ELR (cell line): Measurements from ENCODE around the gene CC2D2A.
A peak's percentile ranks its signal among the peaks of the same experiment; 100 is the strongest.

Source experiments
- DNase-seq: peaks from one replicate; pipeline ENCODE4 v3.0.0-alpha.2; 2015; ENCODE audit warnings: low read depth

The CC2D2A gene

GRCh38 chr4:15469402-15470127, at the start of gene CC2D2A:
TSS of gene CC2D2A (plus strand) at chr4:15469882. CDS start at chr4:15475933, 6,051 bp downstream.
- DNase-seq = peak; percentile 64

- DNase-seq = peak; percentile 25
These were observed 49.0 kb upstream of the CC2D2A start for GRCh38 chr4:15420642-15421041.

- no peak for DNase-seq
These were observed 46.4 kb upstream of the CC2D2A start for GRCh38 chr4:15423285-15423711.

- no peak for DNase-seq
These were observed 44.2 kb upstream of the CC2D2A start for GRCh38 chr4:15425520-15425919.

- no peak for DNase-seq
These were observed 42.5 kb upstream of the CC2D2A start for GRCh38 chr4:15427161-15427560.

- no peak for DNase-seq
These were observed 42.0 kb upstream of the CC2D2A start, which contains the start of gene C1QTNF7 for GRCh38 chr4:15427701-15428100. TSS of gene C1QTNF7 (plus strand) at chr4:15428033. CDS start at chr4:15435744, 7,711 bp downstream.

- no peak for DNase-seq
These were observed 41.1 kb upstream of the CC2D2A start for GRCh38 chr4:15428611-15429010.

GRCh38 chr4:15434091-15434490, 35.6 kb upstream of the CC2D2A start:
- no peak for DNase-seq

GRCh38 chr4:15434676-15435075, 35.0 kb upstream of the CC2D2A start:
- no peak for DNase-seq

- no peak for DNase-seq
These were observed 33.2 kb upstream of the CC2D2A start for GRCh38 chr4:15436513-15436912.

GRCh38 chr4:15438939-15439524, 30.6 kb upstream of the CC2D2A start:
- peak; percentile 56 for DNase-seq

- DNase-seq = no peak
These were observed 26.1 kb upstream of the CC2D2A start for GRCh38 chr4:15443371-15444160.

GRCh38 chr4:15444276-15444675, 25.4 kb upstream of the CC2D2A start:
- no peak for DNase-seq

GRCh38 chr4:15444879-15445547, 24.7 kb upstream of the CC2D2A start:
- no peak for DNase-seq

- peak; percentile 25 for DNase-seq
These were observed 18.4 kb upstream of the CC2D2A start for GRCh38 chr4:15451181-15451865.

- DNase-seq = peak; percentile 92
These were observed 17.6 kb upstream of the CC2D2A start for GRCh38 chr4:15451866-15452765.

- no peak for DNase-seq
These were observed 14.4 kb upstream of the CC2D2A start for GRCh38 chr4:15455290-15455689.

GRCh38 chr4:15457406-15458201, 12.1 kb upstream of the CC2D2A start:
- peak; percentile 70 for DNase-seq

- DNase-seq = no peak
These were observed 11.1 kb upstream of the CC2D2A start for GRCh38 chr4:15458616-15459015.

GRCh38 chr4:15459706-15460105, 10.0 kb upstream of the CC2D2A start:
- DNase-seq = no peak
